Neural cell (in vitro differentiated cells): Measurements from ENCODE around the gene CILP. TPM values are rescaled to one million over a fixed set of nuclear protein-coding genes. Genes with fewer than 3 reads are reported as not detected.

Experiments
- H2AFZ ChIP-seq: fragments of 200-600, 300-800 bp; sonication (generic), shearing (Covaris generic); 2 replicates; pipeline ENCODE4 v1.6.0; 2014; ENCODE audit warnings: low read depth, mild to moderate bottlenecking, antibody characterized with exemption, low read length, moderate library complexity
- H3F3A ChIP-seq: fragments of 200-600 bp; shearing (Covaris generic); 2 replicates; pipeline ENCODE4 v1.6.1; 2016; ENCODE audit warnings: mild to moderate bottlenecking, moderate library complexity, mixed read lengths, antibody characterized with exemption, low read length; ENCODE audit not compliant: insufficient read depth, poor library complexity, severe bottlenecking
- H3K27ac ChIP-seq: fragments of 200-600, 300-800 bp; sonication (generic), shearing (Covaris generic); 2 replicates; pipeline ENCODE4 v1.5.1; 2014; ENCODE audit warnings: mild to moderate bottlenecking, low read length, moderate library complexity
- H3K27me3 ChIP-seq: fragments of 300-800, 200-600 bp; sonication (generic), shearing (Covaris generic); 2 replicates; pipeline ENCODE4 v1.6.0; 2014; ENCODE audit warnings: mild to moderate bottlenecking, low read depth, low read length, moderate library complexity; ENCODE audit not compliant: insufficient read depth
- H3K36me3 ChIP-seq: fragments of 300-800, 200-600 bp; sonication (generic), shearing (Covaris generic); 2 replicates; pipeline ENCODE4 v1.5.1; 2014; ENCODE audit warnings: mild to moderate bottlenecking, antibody characterized with exemption, low read length, moderate library complexity; ENCODE audit not compliant: insufficient read depth
- H3K4me2 ChIP-seq: fragments of 300-800, 200-600 bp; sonication (generic), shearing (Covaris generic); 2 replicates; pipeline ENCODE4 v1.6.0; 2014; ENCODE audit warnings: mild to moderate bottlenecking, low read length
- H3K4me3 ChIP-seq: fragments of 300-800, 200-600 bp; sonication (generic), shearing (Covaris generic); 2 replicates; pipeline ENCODE4 v1.5.1; 2014; ENCODE audit warnings: mild to moderate bottlenecking, low read length, moderate library complexity
- H3K79me2 ChIP-seq: fragments of 200-600 bp; shearing (Covaris generic); replicated peaks from 2 replicates; pipeline ENCODE4 v1.6.0; 2014; ENCODE audit warnings: mild to moderate bottlenecking, low read length, moderate library complexity; ENCODE audit not compliant: insufficient read depth
- H3K9ac ChIP-seq: fragments of 300-800, 200-600 bp; sonication (generic), shearing (Covaris generic); 2 replicates; pipeline ENCODE4 v1.6.1; 2016; ENCODE audit warnings: mild to moderate bottlenecking, low read length, mixed read lengths
- H3K9me2 ChIP-seq: fragments of 200-600 bp; shearing (Covaris generic); 2 replicates; pipeline ENCODE4 v1.6.1; 2016; ENCODE audit warnings: mild to moderate bottlenecking, low read length, mixed read lengths; ENCODE audit not compliant: insufficient read depth
- H3K9me3 ChIP-seq: fragments of 200-600, 300-800 bp; sonication (generic), shearing (Covaris generic); 2 replicates; pipeline ENCODE4 v1.6.1; 2016; ENCODE audit warnings: mild to moderate bottlenecking, mixed run types, low read length, moderate library complexity, mixed read lengths
- H4K20me1 ChIP-seq: fragments of 200-600 bp; shearing (Covaris generic); 2 replicates; pipeline ENCODE4 v1.6.1; 2016; ENCODE audit warnings: mild to moderate bottlenecking, mixed run types; ENCODE audit not compliant: insufficient read depth
- EP300 ChIP-seq: fragments of 450-650 bp; conservative IDR thresholded peaks from 2 replicates; pipeline ENCODE4 v1.6.1; 2014; ENCODE audit warnings: antibody characterized with exemption, mild to moderate bottlenecking, moderate library complexity; ENCODE audit not compliant: poor library complexity, severe bottlenecking
- EZH2 ChIP-seq: fragments of 200-600, 300-800 bp; shearing (Covaris generic), sonication (generic); IDR thresholded peaks from 2 replicates; pipeline ENCODE4 v1.6.1; 2014; ENCODE audit warnings: antibody characterized with exemption, low read length, borderline replicate concordance, mild to moderate bottlenecking; ENCODE audit not compliant: insufficient read depth, poor library complexity, severe bottlenecking
- MXI1 ChIP-seq: fragments of 450-650 bp; conservative IDR thresholded peaks from 2 replicates; pipeline ENCODE4 v1.6.1; 2014; ENCODE audit warnings: antibody characterized with exemption, mild to moderate bottlenecking; ENCODE audit not compliant: poor library complexity, severe bottlenecking
- POLR2AphosphoS5 ChIP-seq: IDR thresholded peaks from 2 replicates; pipeline ENCODE4 v1.6.1; 2012
- RAD21 ChIP-seq: fragments of 450-650 bp; conservative IDR thresholded peaks from 2 replicates; pipeline ENCODE4 v1.6.1; 2014; ENCODE audit warnings: antibody characterized with exemption, mild to moderate bottlenecking, moderate library complexity
- SMC3 ChIP-seq: fragments of 450-650 bp; conservative IDR thresholded peaks from 2 replicates; pipeline ENCODE4 v1.6.1; 2014; ENCODE audit warnings: antibody characterized with exemption, mild to moderate bottlenecking, moderate library complexity; ENCODE audit not compliant: poor library complexity
- TAF1 ChIP-seq: IDR thresholded peaks from 2 replicates; pipeline ENCODE4 v1.6.1; 2012; ENCODE audit warnings: low read depth
- polyA plus RNA-seq: library from polyadenylated mRNA; depleted of rRNA; stranded (reverse); fragments of >200 nt; gene quantifications from 2 replicates; pipeline ENCODE4 v1.2.3, GENCODE V29; 2014
- TF ChIP-seq, protein P1 (sequence below): fragments of 450-650 bp; IDR thresholded peaks from 2 replicates; pipeline ENCODE4 v1.5.1; 2014; ENCODE audit warnings: antibody characterized with exemption, mild to moderate bottlenecking, moderate library complexity; ENCODE audit not compliant: poor library complexity, severe bottlenecking
- TF ChIP-seq, protein P2 (sequence below): IDR thresholded peaks from 2 replicates; pipeline ENCODE4 v1.6.1; 2012; ENCODE audit warnings: borderline replicate concordance

Gene CILP
- polyA plus RNA-seq, 1 donor from 2014 or later, result 1.4 TPM

DNA sequence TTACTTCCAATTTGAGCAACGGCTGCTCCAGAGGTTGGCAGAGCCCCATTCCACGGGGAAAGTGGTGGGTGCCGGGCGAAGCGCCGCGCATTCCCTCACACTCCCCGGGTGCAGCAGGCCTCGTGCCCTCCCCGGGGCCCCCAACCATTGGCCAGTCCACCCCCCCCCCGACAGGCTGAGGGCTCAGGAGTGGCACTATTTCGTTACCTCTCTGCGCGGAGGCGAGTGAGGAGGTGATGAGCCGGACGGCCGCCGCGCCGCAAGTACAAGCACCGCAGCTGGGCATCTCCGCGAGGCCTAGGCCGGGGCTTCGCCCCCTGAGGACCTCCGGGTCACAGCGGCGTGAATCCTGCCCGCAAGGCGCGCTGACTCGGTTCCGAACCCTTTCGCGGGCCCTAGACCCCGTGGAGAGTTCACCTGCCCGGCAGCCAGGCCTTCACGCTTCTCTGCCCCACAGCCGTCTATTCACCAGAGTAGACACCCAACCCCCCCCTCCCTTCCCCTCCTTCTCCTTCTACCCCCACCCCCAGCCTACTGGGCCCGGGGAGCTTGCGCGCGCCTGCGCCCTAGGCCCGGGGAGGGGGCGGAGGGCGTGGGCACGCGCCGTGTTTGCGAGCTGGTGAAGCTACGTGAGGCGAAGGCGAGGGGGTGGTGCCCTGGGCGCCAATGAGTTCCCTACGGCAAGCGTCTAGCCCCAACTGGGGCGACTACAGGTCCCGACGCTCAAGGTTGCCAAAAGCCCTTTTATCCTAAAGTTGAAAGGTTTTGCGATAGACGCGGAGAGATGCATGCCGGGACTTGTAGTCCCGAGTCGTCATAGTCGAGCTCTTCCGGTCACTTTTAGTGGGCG, 26.2 kb downstream of the CILP start, which contains the start of gene CLPX:
CLPX (minus strand) TSS at position 475 of the 850 bp plus-strand sequence; CDS start at position 286, 189 bp downstream.
- Histone ChIP-seq H3K9ac (peak within 1 kb of the TSS; percentile 93), H4K20me1 (no peaks in the 10 kb centered on the region), H3K9me2 (no peaks in the 10 kb centered on the region), H3K4me2 (peak within 1 kb of the TSS; percentile 95), H3K79me2 (peaks cover 40% of the 10 kb centered on the region), H3K27me3 (no peaks in the 10 kb centered on the region), H3K4me3 (peak within 1 kb of the TSS; percentile 88), H2AFZ (peak within 1 kb of the TSS; percentile 56), H3K27ac (peak within 1 kb of the TSS; percentile 88), H3K36me3 (peaks cover 2% of the 10 kb centered on the region), H3F3A (no peaks in the 10 kb centered on the region), H3K9me3 (no peaks in the 10 kb centered on the region)
- peak; percentile 36 for TF ChIP-seq SMC3
- TF ChIP-seq, protein P1, sequence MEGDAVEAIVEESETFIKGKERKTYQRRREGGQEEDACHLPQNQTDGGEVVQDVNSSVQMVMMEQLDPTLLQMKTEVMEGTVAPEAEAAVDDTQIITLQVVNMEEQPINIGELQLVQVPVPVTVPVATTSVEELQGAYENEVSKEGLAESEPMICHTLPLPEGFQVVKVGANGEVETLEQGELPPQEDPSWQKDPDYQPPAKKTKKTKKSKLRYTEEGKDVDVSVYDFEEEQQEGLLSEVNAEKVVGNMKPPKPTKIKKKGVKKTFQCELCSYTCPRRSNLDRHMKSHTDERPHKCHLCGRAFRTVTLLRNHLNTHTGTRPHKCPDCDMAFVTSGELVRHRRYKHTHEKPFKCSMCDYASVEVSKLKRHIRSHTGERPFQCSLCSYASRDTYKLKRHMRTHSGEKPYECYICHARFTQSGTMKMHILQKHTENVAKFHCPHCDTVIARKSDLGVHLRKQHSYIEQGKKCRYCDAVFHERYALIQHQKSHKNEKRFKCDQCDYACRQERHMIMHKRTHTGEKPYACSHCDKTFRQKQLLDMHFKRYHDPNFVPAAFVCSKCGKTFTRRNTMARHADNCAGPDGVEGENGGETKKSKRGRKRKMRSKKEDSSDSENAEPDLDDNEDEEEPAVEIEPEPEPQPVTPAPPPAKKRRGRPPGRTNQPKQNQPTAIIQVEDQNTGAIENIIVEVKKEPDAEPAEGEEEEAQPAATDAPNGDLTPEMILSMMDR, result no peak
- TF ChIP-seq, protein P2, sequence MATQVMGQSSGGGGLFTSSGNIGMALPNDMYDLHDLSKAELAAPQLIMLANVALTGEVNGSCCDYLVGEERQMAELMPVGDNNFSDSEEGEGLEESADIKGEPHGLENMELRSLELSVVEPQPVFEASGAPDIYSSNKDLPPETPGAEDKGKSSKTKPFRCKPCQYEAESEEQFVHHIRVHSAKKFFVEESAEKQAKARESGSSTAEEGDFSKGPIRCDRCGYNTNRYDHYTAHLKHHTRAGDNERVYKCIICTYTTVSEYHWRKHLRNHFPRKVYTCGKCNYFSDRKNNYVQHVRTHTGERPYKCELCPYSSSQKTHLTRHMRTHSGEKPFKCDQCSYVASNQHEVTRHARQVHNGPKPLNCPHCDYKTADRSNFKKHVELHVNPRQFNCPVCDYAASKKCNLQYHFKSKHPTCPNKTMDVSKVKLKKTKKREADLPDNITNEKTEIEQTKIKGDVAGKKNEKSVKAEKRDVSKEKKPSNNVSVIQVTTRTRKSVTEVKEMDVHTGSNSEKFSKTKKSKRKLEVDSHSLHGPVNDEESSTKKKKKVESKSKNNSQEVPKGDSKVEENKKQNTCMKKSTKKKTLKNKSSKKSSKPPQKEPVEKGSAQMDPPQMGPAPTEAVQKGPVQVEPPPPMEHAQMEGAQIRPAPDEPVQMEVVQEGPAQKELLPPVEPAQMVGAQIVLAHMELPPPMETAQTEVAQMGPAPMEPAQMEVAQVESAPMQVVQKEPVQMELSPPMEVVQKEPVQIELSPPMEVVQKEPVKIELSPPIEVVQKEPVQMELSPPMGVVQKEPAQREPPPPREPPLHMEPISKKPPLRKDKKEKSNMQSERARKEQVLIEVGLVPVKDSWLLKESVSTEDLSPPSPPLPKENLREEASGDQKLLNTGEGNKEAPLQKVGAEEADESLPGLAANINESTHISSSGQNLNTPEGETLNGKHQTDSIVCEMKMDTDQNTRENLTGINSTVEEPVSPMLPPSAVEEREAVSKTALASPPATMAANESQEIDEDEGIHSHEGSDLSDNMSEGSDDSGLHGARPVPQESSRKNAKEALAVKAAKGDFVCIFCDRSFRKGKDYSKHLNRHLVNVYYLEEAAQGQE, result peak; percentile 43
- TF ChIP-seq EZH2, result no peak
- TF ChIP-seq MXI1, result peak; percentile 61
- peak; percentile 54 for TF ChIP-seq TAF1
- TF ChIP-seq POLR2AphosphoS5, result peak; percentile 64
- TF ChIP-seq RAD21, result no peak
- peak; percentile 46 for TF ChIP-seq EP300

DNA sequence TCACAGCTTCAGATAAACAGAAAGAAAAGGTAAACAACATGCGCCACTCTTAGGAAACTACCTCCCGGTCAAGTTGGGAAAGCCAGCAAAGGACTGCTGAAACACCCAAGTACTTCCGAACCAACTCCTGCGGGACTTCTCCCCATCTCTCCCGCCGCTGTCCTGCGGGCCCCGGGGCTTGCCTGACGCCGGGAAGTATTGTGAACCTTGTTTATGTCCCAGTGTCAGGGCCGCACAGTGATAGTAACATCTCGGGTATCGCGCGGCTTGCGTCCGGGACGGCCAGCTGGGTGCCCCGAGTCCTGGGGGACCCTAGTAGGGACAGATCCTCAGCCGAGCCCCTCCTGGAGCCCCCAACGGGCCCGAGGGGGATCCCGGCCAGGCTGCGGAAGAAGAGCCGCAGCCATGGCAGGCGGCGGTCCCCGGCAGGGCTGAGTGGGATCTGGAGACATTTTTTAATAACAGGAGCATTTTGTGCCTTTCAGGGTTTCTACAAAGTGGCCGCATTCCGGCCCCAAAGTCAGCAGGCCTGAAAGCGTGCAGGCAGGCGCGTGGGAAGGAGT, 26.9 kb downstream of the CILP start:
- Histone ChIP-seq H3K36me3 (peaks cover 9% of the 10 kb centered on the region), H2AFZ (peak overlapping the region; percentile 56), H3K4me2 (peak overlapping the region; percentile 95), H3K79me2 (peaks cover 47% of the 10 kb centered on the region), H3K9me3 (no peaks in the 10 kb centered on the region), H3K9ac (peak overlapping the region; percentile 93), H4K20me1 (no peaks in the 10 kb centered on the region), H3K27me3 (no peaks in the 10 kb centered on the region), H3K4me3 (peak overlapping the region; percentile 88), H3F3A (no peaks in the 10 kb centered on the region), H3K27ac (peak overlapping the region; percentile 88), H3K9me2 (no peaks in the 10 kb centered on the region)
- TF ChIP-seq, protein P1, result no peak
- peak; percentile 65 for TF ChIP-seq MXI1
